MM.1S (cell line): ENCODE data around the gene GSTT2B.
"Not testable (repeated sequence)": the region's sequence is repeated elsewhere in the genome, so short reads cannot be mapped to it uniquely, and the experiment has no call there.

Experiments used
- DNase-seq: peaks from one replicate; pipeline ENCODE4 v3.0.0-alpha.2; 2015
- H2AFZ ChIP-seq: fragments of 300-600 bp; sonication (generic); 2 replicates; pipeline ENCODE4 v1.6.0; 2016; ENCODE audit warnings: antibody characterized with exemption, low read length
- H3F3A ChIP-seq: fragments of 300-600 bp; sonication (generic); 2 replicates; pipeline ENCODE4 v1.6.1; 2016; ENCODE audit warnings: mild to moderate bottlenecking, antibody characterized with exemption, low read length, moderate library complexity, mixed read lengths; ENCODE audit not compliant: insufficient read depth
- H3K27ac ChIP-seq: fragments of 300-600 bp; sonication (generic); 2 replicates; pipeline ENCODE4 v1.5.1; 2016; ENCODE audit warnings: mild to moderate bottlenecking, low read length
- H3K27me3 ChIP-seq: fragments of 300-600 bp; sonication (generic); replicated peaks from 2 replicates; pipeline ENCODE4 v1.6.0; 2016; ENCODE audit warnings: low read length; ENCODE audit not compliant: insufficient read depth
- H3K36me3 ChIP-seq: fragments of 300-600 bp; sonication (generic); replicated peaks from 2 replicates; pipeline ENCODE4 v1.6.1; 2016; ENCODE audit warnings: mild to moderate bottlenecking, low read length, mixed read lengths; ENCODE audit not compliant: insufficient read depth
- H3K4me1 ChIP-seq: fragments of 300-600 bp; sonication (generic); 2 replicates; pipeline ENCODE4 v1.6.1; 2016; ENCODE audit warnings: low read length, mixed read lengths
- H3K4me2 ChIP-seq: fragments of 300-600 bp; sonication (generic); 2 replicates; pipeline ENCODE4 v1.6.0; 2016; ENCODE audit warnings: low read depth, low read length
- H3K4me3 ChIP-seq: fragments of 300-600 bp; sonication (generic); 2 replicates; pipeline ENCODE4 v1.5.1; 2016; ENCODE audit warnings: low read length, mixed read lengths
- H3K79me2 ChIP-seq: fragments of 300-600 bp; sonication (generic); 2 replicates; pipeline ENCODE4 v1.6.1; 2016; ENCODE audit warnings: mixed run types, low read length, mixed read lengths
- H3K9ac ChIP-seq: fragments of 300-600 bp; sonication (generic); 2 replicates; pipeline ENCODE4 v1.6.1; 2016; ENCODE audit warnings: low read length, mixed read lengths
- H3K9me2 ChIP-seq: fragments of 300-600 bp; sonication (generic); replicated peaks from 2 replicates; pipeline ENCODE4 v1.6.1; 2016; ENCODE audit warnings: mild to moderate bottlenecking, low read length, mixed read lengths; ENCODE audit not compliant: insufficient read depth
- H3K9me3 ChIP-seq: fragments of 300-600 bp; sonication (generic); replicated peaks from 2 replicates; pipeline ENCODE4 v1.6.1; 2016; ENCODE audit warnings: mild to moderate bottlenecking, low read length, mixed read lengths; ENCODE audit not compliant: insufficient read depth
- H4K20me1 ChIP-seq: fragments of 300-600 bp; sonication (generic); 2 replicates; pipeline ENCODE4 v1.6.1; 2016; ENCODE audit warnings: mild to moderate bottlenecking, low read length, moderate library complexity, mixed read lengths; ENCODE audit not compliant: insufficient read depth
- EZH2 ChIP-seq: fragments of 300-600 bp; sonication (generic); optimal IDR thresholded peaks from 2 replicates; pipeline ENCODE3; 2017; ENCODE audit warnings: low read depth, mild to moderate bottlenecking, antibody characterized with exemption, low read length, mixed read lengths
- EZH2phosphoT487 ChIP-seq: fragments of 300-600 bp; sonication (generic); IDR thresholded peaks from 2 replicates; pipeline ENCODE4 v1.6.1; 2018; ENCODE audit warnings: antibody characterized with exemption, low read length
- TF ChIP-seq, protein P1 (sequence below): fragments of 300-600 bp; sonication (generic); IDR thresholded peaks from 2 replicates; pipeline ENCODE4 v1.5.1; 2016; ENCODE audit warnings: antibody characterized with exemption, low read length, mixed read lengths

Gene GSTT2B

GRCh38 chr22:23926561-23926960 is 34.4 kb downstream of the GSTT2B start:
- Histone ChIP-seq H3K9me2 (no peaks in the 10 kb centered on the region), H3F3A (no peaks in the 10 kb centered on the region), H3K27me3 (no peaks in the 10 kb centered on the region), H3K36me3 (no peaks in the 10 kb centered on the region; the same call in 1 of the 2 replicates), H3K4me1 (no peaks in the 10 kb centered on the region), H3K79me2 (peaks cover 4% of the 10 kb centered on the region; the same call in 1 of the 2 replicates), H3K9ac (no peak overlapping the region), H3K4me3 (no peak overlapping the region), H3K4me2 (no peak overlapping the region), H3K9me3 (no peaks in the 10 kb centered on the region), H3K27ac (no peak overlapping the region), H4K20me1 (no peaks in the 10 kb centered on the region), H2AFZ (no peak overlapping the region)
- no peak for TF ChIP-seq EZH2
- DNase-seq, result no peak

- Histone ChIP-seq H3K4me3 (no peak overlapping the region), H3K36me3 (no peaks in the 10 kb centered on the region; the same call in 1 of the 2 replicates), H4K20me1 (no peaks in the 10 kb centered on the region), H3F3A (no peaks in the 10 kb centered on the region), H3K9ac (no peak overlapping the region), H3K4me1 (no peaks in the 10 kb centered on the region), H3K27ac (no peak overlapping the region), H3K4me2 (no peak overlapping the region), H3K9me2 (no peaks in the 10 kb centered on the region), H3K9me3 (no peaks in the 10 kb centered on the region), H2AFZ (no peak overlapping the region), H3K79me2 (no peaks in the 10 kb centered on the region; the same call in 1 of the 2 replicates), H3K27me3 (no peaks in the 10 kb centered on the region)
- DNase-seq, result no peak
- TF ChIP-seq, protein P1, sequence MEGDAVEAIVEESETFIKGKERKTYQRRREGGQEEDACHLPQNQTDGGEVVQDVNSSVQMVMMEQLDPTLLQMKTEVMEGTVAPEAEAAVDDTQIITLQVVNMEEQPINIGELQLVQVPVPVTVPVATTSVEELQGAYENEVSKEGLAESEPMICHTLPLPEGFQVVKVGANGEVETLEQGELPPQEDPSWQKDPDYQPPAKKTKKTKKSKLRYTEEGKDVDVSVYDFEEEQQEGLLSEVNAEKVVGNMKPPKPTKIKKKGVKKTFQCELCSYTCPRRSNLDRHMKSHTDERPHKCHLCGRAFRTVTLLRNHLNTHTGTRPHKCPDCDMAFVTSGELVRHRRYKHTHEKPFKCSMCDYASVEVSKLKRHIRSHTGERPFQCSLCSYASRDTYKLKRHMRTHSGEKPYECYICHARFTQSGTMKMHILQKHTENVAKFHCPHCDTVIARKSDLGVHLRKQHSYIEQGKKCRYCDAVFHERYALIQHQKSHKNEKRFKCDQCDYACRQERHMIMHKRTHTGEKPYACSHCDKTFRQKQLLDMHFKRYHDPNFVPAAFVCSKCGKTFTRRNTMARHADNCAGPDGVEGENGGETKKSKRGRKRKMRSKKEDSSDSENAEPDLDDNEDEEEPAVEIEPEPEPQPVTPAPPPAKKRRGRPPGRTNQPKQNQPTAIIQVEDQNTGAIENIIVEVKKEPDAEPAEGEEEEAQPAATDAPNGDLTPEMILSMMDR, result no peak
- TF ChIP-seq EZH2 (no peak), EZH2phosphoT487 (no peak)
Observed at GRCh38 chr22:23925020-23925606, 35.9 kb downstream of the GSTT2B start.

DNA sequence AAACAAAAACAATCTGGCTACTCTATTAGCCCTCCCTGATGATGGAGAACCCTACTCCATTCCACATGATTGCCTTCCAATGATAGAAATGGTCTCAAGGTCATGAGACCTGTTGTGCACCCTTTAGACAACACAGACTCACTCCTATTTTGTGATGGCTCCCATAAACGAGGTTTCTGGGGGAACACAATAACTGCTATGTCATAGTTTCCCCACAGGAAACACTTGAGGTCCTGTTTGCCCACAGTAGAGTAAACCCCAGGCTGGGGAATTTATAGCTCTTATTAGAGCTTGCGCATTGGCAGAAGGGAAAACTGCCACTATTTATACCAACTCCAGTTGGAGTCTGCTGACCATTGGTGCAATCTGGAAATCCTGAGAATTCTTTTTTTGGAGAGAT is 38.1 kb downstream of the GSTT2B start:
- Histone ChIP-seq H3K4me3 (no peak overlapping the region), H3K9me3 (no peaks in the 10 kb centered on the region), H3K9me2 (no peaks in the 10 kb centered on the region), H3K79me2 (no peaks in the 10 kb centered on the region), H3K4me2 (no peak overlapping the region), H3F3A (no peaks in the 10 kb centered on the region), H2AFZ (no peak overlapping the region), H4K20me1 (no peaks in the 10 kb centered on the region), H3K27ac (no peak overlapping the region), H3K36me3 (no peaks in the 10 kb centered on the region; the same call in 1 of the 2 replicates), H3K9ac (no peak overlapping the region), H3K4me1 (no peaks in the 10 kb centered on the region), H3K27me3 (no peaks in the 10 kb centered on the region)
- no peak for TF ChIP-seq EZH2
- TF ChIP-seq, protein P1, result no peak
- no peak for TF ChIP-seq EZH2phosphoT487
- DNase-seq, result no peak

- H3K9me2 ChIP-seq, H3K27ac ChIP-seq, H3K4me1 ChIP-seq, H2AFZ ChIP-seq, H4K20me1 ChIP-seq, H3K9ac ChIP-seq, H3K9me3 ChIP-seq, H3K4me2 ChIP-seq, H3K4me3 ChIP-seq, DNase-seq, H3K79me2 ChIP-seq, H3K36me3 ChIP-seq, H3F3A ChIP-seq, H3K27me3 ChIP-seq: not testable (repeated sequence)
Observed at GRCh38 chr22:23921586-23922201, 39.3 kb downstream of the GSTT2B start.

DNA sequence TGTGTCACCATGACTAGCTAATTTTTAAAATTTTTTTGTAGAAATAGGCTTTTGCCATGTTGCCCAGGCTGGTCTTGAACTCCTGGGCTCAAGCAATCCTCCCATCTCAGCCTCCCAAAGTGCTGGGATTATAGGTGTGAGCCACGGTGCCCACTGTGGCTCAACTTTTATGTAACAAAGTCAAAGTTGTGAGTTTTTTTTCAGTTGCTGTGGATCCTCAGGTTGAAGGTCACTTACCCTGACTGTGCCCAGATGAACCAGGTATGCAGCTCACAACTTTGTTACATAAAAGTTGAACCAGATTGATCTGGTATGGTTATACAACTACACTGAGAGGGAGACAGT is 40.8 kb downstream of the GSTT2B start:
- not testable (repeated sequence) for H4K20me1 ChIP-seq, H3K4me2 ChIP-seq, H3K9ac ChIP-seq, H3K9me3 ChIP-seq, H3K36me3 ChIP-seq, H3F3A ChIP-seq, H3K27ac ChIP-seq, H3K9me2 ChIP-seq, DNase-seq, H2AFZ ChIP-seq, H3K27me3 ChIP-seq, H3K79me2 ChIP-seq, H3K4me1 ChIP-seq, H3K4me3 ChIP-seq
